ENCODE results near the gene DGCR6L.
"Not testable (repeated sequence)": the region's sequence is repeated elsewhere in the genome, so short reads cannot be mapped to it uniquely, and the experiment has no call there.

DGCR6L gene

DNA sequence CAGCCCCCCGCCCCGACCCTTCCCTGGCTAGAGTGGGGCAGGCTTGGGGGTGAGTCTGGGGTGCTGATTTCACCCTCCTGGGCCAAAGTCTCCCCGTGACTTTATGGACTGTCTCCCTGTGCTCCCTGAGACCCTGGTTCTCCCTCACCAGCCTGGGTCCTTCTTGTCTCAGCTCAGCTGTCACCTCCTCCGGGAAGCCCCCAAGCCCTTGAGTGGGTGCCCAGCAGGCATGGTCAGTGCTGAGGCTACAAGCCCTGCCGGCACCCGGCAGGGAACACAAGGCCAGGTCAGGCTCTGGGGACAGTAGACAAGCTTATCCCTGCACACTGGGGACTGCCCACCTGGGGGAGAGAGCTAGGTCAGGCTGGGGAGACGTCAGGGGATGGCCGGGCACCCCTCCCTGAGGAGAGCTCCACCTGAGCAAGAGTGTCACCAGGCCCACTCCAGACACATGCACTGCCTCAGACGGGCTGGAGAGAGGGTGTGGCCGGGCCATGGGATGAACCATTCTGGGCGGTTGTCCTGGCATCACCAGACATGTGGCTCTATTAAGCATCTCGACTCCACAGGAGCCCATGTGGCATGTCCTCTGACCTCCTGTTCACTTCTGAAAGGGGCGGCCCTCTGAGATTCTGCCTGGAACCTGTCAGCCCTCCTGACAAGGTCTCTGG, 29.1 kb downstream of the DGCR6L start:
- Histone ChIP-seq H3K9me3 (ENCODE audit: low read depth, low read length) (no peaks in the 10 kb centered on the region), H3K9ac (ENCODE audit: insufficient read length) (no peak overlapping the region), H3K36me3 (ENCODE audit: insufficient read depth, low read length) (no peaks in the 10 kb centered on the region), H3K4me3 (no peak overlapping the region), H3K27ac (no peak overlapping the region)
- TF ChIP-seq EZH2 (IDR thresholded peaks at IDR 0.05) (no peak), FOXP2 (optimal IDR thresholded peaks at IDR 0.05; ENCODE audit: control extremely low read depth, extremely low read length, insufficient read depth) (no peak), POLR2AphosphoS5 (IDR thresholded peaks at IDR 0.05; ENCODE audit: borderline replicate concordance, low read depth, low read length) (no peak)
- DNase-seq (ENCODE audit: low read depth, low spot score), result no peak

DNA sequence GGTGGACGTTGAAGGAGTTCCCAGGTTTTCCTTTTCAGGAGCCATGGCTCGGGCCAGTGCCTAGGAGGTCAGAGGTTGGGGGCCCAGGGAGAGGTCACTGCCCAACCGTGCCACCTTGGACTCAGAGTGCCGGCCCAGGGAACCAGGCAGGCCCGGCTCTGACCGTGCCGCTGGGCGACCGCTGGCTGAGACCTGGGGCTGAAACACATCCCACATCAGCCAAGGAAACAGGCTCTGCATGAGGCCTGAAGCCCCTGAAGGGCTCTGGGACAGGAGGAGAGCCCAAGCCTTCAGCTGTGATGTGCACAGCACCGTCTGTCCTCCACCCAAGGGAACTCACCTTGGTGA, 29.8 kb downstream of the DGCR6L start:
- TF ChIP-seq FOXP2 (optimal IDR thresholded peaks at IDR 0.05; ENCODE audit: control extremely low read depth, extremely low read length, insufficient read depth), result no peak
- no peak for TF ChIP-seq EZH2 (IDR thresholded peaks at IDR 0.05)
- TF ChIP-seq POLR2AphosphoS5 (IDR thresholded peaks at IDR 0.05; ENCODE audit: borderline replicate concordance, low read depth, low read length), result no peak
- H3K9me3 ChIP-seq (ENCODE audit: low read depth, low read length), result no peaks in the 10 kb centered on the region
- no peak overlapping the region for H3K4me3 ChIP-seq
- H3K36me3 ChIP-seq (ENCODE audit: insufficient read depth, low read length), result no peaks in the 10 kb centered on the region
- H3K27ac ChIP-seq, result no peak overlapping the region
- no peak for DNase-seq (ENCODE audit: low read depth, low spot score)
- no peak overlapping the region for H3K9ac ChIP-seq (ENCODE audit: insufficient read length)

DNA sequence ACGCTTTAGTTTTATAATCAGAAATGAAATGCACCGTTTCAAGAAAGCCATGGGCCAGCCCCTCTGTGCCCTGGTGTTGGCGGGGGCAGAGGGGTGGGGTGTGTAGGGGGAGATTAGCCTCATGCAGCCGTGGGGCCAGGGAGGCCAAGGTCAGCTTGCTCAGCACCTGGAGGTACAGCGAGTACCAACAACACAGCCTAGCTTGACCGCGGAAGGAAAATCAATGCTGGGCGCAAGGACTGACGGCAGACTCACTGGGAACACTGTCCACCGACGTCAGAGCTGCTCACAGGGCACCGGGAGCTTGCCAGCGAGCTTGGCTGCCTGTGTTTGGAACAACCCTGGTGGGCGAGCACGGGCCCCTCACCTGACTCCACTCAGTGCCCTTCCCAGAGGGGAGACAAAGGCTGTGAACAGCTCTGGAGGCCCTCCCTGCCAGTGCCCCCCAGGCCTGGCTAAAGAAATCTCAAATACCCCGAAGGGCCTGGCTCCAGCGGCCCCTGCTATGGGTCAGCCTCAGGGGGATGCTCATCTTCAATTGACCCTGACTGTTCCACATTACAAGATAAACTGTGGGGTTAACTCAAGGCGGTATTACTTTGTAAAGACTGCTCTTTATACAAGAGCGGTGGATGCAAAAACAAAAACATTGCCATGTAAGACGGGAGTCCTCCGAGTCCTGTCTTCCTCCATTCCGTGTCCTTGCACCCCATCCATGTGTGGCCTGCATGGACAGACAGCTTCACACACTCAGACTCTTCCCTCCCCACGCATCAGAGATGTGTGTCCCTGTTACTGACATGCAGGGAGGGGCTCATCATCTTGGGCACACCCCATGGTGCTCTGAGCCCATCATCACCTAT, 30.4 kb downstream of the DGCR6L start:
- not testable (repeated sequence) for H3K27ac ChIP-seq; H3K9me3 ChIP-seq (ENCODE audit: low read depth, low read length); H3K36me3 ChIP-seq (ENCODE audit: insufficient read depth, low read length); DNase-seq (ENCODE audit: low read depth, low spot score); H3K4me3 ChIP-seq; H3K9ac ChIP-seq (ENCODE audit: insufficient read length)

DNA sequence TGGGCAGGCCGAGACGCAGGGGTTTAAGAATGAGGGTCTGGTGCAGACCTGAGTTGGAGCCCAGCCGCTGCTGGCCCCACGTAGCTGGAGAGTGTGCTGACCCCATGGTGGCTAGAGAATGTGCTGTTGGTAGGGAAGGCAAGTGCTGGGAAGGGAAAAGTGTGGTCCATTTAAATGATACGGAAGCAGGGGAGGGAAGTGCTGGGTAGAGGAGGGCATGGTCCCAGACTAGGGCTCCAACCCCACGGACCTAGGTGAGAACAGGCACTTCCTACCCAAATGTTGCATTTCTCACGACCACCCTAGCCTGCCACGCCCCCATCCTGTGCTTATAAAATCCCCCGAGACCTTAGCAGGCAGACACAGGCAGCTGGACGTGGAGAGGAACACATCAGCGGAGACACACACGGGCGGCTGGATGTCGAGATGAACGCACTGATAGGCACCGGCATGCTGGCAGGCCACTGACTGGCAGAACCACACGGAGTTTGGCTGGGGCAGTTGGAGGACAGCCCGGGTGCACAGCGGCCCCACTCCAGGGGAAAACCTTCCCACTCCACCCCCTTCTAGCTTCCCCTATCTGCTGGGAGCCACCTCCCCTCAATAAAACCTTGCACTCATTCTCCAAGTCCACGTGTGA, 33.0 kb downstream of the DGCR6L start:
- not testable (repeated sequence) for DNase-seq (ENCODE audit: low read depth, low spot score); H3K9me3 ChIP-seq (ENCODE audit: low read depth, low read length); H3K27ac ChIP-seq; H3K4me3 ChIP-seq; H3K36me3 ChIP-seq (ENCODE audit: insufficient read depth, low read length); H3K9ac ChIP-seq (ENCODE audit: insufficient read length)

DNA sequence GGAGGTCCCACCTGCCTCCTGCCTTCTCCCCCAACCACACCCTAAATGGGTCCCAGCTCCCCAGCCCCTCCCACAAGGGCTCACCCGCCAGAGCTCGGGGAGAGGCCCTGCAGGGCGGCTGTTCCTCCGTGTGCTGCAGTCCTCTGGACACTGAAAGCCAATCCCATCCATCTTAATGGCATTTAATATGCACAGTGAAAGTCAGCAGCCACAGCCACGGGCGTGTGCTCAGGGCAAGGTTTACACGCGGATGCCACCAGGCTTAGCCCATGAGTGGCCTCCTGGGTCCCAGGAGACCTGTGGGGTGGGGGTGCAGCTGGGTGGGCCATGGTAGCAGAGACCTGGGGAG, 33.6 kb downstream of the DGCR6L start:
- not testable (repeated sequence) for DNase-seq (ENCODE audit: low read depth, low spot score); H3K9ac ChIP-seq (ENCODE audit: insufficient read length); H3K4me3 ChIP-seq; H3K27ac ChIP-seq; H3K36me3 ChIP-seq (ENCODE audit: insufficient read depth, low read length); H3K9me3 ChIP-seq (ENCODE audit: low read depth, low read length)

DNA sequence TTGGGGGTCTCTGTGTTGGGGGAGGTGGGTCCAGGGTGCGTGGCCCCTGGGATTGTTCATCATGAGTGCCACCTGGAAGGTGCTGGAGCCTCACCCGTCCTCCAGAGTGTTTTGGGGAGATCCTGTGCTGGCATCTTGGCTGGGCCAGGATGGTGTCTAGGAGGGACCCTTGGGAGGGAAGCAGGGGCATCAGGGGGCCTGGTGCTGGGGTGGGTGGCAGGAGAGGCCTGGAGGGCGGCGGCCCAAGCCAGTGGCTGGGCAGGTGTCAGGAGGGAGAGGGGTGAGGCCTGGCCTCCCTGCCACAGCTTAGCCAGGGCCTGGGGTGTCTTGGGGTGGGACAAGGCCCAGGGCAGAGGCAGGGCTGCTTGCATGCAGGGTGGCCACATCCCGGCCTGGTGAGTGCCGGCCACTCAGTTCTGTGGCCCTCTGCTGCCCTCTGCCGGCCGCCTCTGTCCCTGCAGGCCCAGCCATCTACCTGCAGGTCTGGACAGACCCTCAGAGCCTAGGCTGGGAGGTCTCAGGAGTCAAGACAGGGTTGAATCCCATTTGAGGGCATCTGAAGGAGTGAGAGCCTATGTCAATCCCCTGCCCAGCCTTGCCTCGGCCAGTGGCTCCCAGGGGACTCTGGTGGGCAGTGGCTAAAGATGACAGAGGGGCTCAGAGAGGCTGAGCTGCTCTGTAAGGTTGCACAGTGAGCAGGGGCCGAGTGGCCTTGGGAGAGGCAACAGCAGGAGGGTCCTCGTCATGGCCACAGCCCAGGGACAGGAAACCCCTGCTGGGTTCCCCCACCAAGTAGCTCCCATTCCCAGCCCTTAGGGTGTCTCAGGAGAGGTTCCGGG, 34.2 kb downstream of the DGCR6L start:
- H3K4me3 ChIP-seq; H3K9ac ChIP-seq (ENCODE audit: insufficient read length); H3K36me3 ChIP-seq (ENCODE audit: insufficient read depth, low read length); DNase-seq (ENCODE audit: low read depth, low spot score); H3K9me3 ChIP-seq (ENCODE audit: low read depth, low read length); H3K27ac ChIP-seq: not testable (repeated sequence)

DNA sequence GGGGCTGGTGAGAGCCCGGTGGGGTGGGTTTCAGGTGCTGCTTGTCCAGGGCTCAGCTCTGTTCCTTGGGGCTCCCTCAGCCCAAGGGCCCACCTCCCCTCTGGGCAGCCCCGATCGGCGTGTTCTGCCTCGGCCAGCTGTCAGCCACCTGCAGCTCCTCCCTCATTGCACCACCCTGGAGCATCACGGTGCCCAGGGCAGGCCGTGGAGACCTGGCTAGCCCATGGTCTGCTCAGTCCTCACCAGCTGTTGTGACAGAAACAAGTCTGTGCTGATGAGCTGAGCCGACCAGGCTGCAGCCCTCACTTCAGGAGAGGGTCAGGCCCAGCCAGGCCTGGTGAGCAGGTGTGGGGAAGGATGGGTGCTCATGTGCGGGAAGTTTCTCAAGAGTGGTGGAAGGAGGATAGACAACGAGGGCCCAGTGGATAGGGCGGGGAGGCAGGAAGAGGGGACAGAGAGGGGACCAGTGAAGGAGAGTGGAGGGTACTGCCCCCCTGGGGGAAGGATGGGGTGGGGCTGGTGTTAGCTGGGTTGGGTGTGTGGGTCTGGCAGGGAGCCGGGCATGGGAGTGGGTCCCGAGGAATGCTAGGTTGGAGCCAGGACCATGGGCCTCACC, 35.3 kb downstream of the DGCR6L start:
- no peak overlapping the region for H3K4me3 ChIP-seq
- no peak for DNase-seq (ENCODE audit: low read depth, low spot score)
- TF ChIP-seq EZH2 (IDR thresholded peaks at IDR 0.05), result no peak
- TF ChIP-seq POLR2AphosphoS5 (IDR thresholded peaks at IDR 0.05; ENCODE audit: borderline replicate concordance, low read depth, low read length), result no peak
- no peaks in the 10 kb centered on the region for H3K36me3 ChIP-seq (ENCODE audit: insufficient read depth, low read length)
- H3K9ac ChIP-seq (ENCODE audit: insufficient read length), result no peak overlapping the region
- no peaks in the 10 kb centered on the region for H3K9me3 ChIP-seq (ENCODE audit: low read depth, low read length)
- no peak overlapping the region for H3K27ac ChIP-seq

DNA sequence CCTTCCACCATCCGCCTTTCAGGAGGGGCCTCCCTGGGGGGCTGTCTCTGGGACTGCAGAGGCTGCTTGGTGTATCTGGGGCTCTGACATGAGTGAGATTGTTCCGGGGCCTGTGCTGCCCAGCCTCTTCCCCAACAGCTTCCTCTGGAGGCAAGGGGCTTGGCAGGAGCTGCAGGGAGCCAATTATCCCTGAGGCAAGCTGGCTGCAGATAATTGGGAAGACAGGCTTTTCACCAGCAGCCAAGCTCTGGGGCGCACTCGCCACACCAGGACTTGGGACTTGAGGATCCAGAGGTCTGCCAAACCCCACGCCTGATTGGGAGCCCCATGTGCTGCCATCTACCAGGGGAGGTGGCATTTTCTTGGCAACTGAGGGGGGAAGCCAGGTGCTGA, 36.2 kb downstream of the DGCR6L start:
- H3K36me3 ChIP-seq (ENCODE audit: insufficient read depth, low read length), result no peaks in the 10 kb centered on the region
- DNase-seq (ENCODE audit: low read depth, low spot score), result no peak
- no peak for TF ChIP-seq POLR2AphosphoS5 (IDR thresholded peaks at IDR 0.05; ENCODE audit: borderline replicate concordance, low read depth, low read length)
- no peak for TF ChIP-seq FOXP2 (optimal IDR thresholded peaks at IDR 0.05; ENCODE audit: control extremely low read depth, extremely low read length, insufficient read depth)
- no peak for TF ChIP-seq EZH2 (IDR thresholded peaks at IDR 0.05)
- H3K9me3 ChIP-seq (ENCODE audit: low read depth, low read length), result no peaks in the 10 kb centered on the region
- no peak overlapping the region for H3K9ac ChIP-seq (ENCODE audit: insufficient read length)
- no peak overlapping the region for H3K27ac ChIP-seq
- H3K4me3 ChIP-seq, result peak overlapping the region; percentile 18; the same call in 1 of the 2 replicates
